GM19438 (cell line): ENCODE results near the gene ABCB7.
"Not testable (repeated sequence)": the region's sequence is repeated elsewhere in the genome, so short reads cannot be mapped to it uniquely, and the experiment has no call there.

Experiments
- ATAC-seq: cut with Tn5 transposase; IDR thresholded peaks from one replicate; pipeline ENCODE4 v1.9.1; 2021; ENCODE audit warnings: low read depth; ENCODE audit not compliant: unreplicated experiment

Gene ABCB7

DNA sequence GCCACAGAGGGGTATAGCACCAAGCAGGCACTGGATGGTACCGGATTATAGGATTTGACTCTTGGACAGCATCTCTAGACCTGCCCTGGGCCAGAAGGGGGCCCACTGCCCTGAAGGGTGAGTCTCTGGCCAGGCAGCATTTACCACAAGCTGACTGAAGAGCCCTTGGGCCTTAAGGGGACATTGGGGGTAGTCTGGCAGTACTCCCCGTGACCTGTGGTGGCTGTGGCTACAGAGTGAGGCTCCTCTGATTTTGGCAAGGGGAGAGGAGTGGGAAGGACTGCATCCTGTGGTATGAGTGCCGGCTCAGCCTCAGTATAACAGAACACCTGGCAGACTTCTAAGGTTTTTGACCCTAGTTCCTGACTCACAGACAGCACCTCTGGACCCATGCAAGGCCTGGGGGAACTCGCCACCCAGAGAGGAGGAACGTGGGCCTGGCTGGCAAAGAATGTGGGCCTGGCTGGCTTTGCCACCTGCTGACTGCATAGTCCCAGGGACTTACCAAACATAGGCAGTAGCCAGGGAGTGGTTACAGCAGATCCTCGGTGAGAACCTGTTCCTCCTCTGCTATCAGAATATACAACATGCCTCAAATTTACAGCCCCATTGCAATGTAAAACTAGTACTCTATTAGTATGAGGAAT is 48.1 kb downstream of the ABCB7 start:
- ATAC-seq, result no peak

DNA sequence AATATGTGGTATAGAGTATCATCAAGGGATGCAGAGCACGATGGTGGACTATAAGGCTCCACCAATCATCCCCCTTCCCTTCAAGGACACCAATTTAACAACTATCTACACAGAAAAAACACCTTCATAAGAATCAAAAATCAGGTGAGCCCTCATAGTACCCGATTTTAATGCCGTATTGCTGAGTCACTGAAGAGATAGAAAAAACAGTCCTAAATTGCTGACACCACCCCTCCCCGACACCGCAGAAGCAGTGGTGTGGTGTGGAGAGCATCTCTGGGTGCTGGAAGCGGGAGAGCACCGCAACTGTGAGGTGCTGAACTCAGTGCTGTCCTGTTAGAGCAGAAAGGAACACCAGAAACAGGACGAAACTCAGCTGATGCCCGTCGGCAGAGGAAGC is 49.3 kb downstream of the ABCB7 start:
- no peak for ATAC-seq

DNA sequence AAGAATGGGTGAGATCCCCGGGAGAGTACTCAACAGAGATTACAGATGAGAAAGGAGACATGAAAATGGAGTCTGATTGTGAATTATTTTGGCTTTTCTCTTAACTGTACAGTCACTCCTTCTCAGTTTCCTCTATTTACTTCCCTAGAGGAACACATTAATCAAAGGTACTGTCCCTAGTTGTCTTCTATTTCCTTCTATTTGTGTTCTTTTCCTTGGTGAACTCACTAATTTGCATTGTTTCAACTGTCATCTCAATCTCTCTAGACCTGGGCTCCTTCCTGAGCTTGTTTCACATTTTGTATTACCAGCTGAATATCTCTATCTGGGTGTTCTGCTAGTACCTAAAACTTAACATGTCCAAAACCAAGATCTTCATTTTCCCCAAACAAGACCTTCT is 59.8 kb downstream of the ABCB7 start:
- ATAC-seq, result no peak

DNA sequence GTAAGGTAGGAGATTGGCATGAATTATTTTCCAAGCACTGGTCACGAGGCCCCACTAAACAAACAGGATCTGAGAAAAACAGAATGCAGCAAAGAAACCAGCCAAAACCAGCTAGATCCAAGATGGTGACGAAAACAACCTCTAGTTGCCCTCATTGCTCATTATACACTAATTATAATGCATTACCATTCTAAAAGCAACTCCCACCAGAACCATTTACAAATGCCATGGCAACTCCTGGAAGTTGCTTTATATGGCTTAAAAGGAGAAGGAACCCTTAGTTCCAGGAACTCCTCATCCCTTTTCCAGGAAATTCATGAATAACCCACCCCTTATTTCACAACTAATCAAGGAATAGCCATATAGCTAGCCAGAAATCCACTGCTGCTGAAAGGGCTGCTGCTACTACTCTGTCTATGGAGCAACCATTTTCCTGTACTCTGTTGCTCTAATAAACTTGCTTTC is 69.3 kb downstream of the ABCB7 start:
- no peak for ATAC-seq

DNA sequence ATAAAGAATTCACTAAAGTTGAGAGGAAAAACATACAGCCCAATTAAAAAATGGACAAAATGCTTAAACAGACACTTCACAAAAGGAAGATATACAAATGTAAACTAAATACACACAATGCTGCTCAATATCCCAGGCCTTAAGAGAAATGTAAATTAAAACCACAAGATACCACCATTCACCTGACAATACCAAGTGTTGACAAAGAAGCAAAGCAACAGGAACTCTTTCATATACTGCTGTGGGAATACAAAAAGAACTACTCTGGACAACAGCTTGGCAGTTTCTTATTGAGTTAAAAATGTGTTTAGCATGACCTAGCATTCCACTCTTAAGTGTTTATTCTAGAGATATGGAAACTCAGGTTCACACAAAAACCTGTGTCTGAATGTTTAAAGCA is 71.3 kb downstream of the ABCB7 start:
- ATAC-seq, result no peak

DNA sequence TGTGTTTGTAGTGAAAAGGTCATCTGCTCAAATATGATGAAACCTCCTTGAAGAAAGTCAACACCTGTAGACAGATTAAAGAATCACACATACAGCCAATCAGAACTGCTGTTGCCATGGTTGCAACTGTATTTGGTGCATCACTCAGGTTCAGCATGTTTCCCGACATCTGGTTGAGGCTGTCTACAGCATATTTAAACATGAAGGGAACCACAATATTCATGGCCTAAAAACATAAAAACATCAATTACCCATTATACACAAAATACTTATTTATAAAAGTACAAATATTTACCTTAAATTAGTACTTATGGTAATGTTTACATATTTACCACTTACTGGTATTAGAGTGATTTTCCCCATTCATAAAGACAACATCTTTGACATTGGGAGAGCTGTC is 79.7 kb downstream of the ABCB7 start:
- no peak for ATAC-seq

DNA sequence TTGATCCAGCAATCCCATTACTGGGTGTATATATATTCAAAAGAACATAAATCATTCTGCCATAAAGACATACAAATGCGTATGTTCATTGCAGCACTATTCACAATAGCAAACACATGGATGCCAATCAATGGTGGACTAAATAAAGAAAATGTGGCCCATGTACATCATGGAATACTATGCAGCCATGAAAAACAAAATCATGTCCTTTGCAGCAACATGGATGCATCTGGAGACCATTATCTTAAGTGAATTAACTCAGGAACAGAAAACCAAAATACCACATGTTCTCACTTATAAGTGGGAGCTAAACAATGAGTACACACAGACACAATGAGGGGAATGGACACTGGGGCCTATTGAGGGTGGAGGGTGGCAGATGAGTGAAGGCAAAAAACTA is 81.6 kb downstream of the ABCB7 start:
- no peak for ATAC-seq

DNA sequence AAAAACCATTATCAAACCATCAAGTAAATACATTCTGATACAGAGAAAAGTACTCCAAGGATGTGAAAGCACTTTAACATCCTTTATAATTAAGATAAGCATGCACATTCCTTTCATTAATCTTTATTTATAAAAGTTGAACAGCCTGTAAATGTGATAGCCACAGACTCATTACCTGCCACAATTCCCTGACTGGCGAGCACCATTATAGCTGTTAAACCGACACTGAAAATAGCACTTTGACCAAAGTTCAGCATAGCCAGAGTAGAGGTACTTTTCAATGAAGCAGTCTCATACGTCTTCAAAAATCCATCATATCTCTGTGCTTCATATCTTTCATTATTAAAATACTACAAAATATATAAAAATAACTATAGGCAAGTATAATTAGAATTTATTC is 84.7 kb downstream of the ABCB7 start:
- no peak for ATAC-seq

DNA sequence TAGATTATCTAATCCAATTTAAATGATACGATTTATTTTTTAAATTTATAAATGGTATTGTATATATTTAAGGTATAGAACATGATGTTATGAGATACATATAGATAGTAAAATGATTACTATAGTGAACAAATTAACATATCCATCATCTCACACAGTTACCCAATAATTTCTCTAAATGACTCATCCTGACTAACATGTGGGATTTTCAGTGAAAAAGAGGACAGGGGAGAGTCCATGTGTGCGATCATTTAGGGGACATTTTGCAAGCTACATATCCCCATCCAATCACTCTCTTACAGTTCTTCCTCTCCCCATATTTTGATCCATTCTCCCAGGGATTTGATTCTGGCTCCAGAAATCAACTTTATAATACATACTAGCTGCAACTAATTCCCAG is 88.2 kb downstream of the ABCB7 start:
- ATAC-seq, result no peak

DNA sequence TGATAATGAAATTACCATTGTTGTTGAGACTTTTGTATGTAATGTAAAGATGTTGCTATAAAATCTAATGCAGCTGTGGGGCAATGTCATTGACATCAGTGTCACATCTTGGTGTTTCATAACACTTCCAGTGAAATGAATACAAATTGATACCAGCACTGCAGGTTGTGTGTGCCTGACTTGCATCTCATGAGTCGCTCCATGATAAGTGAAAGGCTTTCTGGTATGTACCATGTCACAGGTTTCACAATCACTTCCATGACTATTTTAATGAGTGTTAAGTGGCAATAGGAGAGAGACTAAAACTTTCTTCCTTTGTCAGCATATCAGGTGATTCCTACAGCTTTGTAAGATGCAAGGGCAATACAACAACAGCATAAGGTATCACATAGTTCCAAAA is 94.4 kb downstream of the ABCB7 start:
- ATAC-seq, result no peak

DNA sequence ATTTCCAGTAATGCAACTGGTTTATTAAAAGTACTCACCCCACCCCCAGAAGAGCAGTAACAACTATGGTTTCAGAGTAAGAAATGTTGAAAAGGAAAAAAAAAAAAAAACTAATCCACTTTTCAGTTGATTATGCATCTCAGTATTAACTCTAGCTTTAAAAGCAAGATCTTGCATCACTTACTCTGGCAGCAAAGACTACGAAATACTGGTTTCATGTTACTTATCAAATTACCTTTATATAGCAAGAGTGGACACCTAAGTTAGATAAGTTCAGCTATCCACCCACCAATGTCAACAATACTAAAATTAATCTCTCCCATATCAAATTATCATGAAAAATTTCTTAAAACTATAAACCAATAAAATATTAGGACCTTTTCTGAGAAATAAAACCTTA is 105.0 kb downstream of the ABCB7 start:
- no peak for ATAC-seq

DNA sequence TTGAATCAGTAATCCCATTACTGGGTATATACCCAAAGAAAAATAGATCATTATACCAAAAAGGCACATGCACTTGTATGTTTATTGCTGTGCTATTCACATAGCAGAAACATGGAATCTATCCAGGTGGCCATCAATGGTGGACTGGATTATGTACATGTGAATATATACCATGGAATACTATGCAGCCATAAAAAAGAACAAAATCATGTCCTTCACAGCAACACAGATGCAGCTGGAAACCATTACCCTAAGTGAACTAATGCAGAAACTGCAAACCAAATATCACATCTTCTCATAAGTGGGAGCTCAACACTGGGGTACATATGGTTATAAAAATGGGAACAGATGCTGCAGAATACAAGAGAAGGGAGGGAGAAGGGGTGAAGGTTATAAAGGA is 110.7 kb downstream of the ABCB7 start:
- ATAC-seq, result no peak

DNA sequence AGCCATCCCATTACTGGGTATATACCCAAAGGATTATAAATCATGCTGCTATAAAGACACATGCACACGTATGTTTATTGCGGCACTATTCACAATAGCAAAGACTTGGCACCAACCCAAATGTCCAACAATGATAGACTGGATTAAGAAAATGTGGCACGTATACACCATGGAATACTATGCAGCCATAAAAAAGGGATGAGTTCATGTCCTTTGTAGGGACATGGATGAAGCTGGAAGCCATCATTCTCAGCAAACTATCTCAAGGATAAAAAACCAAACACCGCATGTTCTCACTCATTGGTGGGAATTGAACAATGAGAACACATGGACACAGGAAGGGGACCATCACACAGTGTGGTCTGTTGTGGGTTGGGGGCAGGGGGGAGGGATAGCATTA is 111.9 kb downstream of the ABCB7 start:
- not testable (repeated sequence) for ATAC-seq

DNA sequence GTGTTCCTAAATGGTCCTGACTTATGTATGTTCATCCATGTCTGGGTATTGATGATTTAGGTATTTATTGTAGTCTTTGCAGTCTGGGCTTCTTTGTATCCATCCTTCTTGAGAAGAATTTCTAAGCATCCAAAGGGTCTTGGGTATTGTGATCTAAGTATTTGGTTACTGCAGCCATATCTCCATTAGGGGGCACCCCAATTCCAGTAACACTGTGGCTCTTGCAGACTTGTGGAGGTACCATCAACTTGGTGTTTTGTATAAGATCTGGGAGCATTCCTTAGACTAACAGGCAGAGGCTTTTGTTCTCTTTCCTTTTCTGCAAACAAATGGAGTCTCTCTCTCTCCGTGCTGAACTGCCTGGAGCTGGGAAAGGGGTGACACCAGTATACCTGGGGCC is 117.2 kb downstream of the ABCB7 start:
- no peak for ATAC-seq
